Measurements from ENCODE around the gene EIF4E2. TPM values are rescaled to one million over a fixed set of nuclear protein-coding genes. Genes with fewer than 3 reads are reported as not detected.

The EIF4E2 gene
- total RNA-seq (96.5 and 96.9 TPM in 2 replicates), polyA plus RNA-seq (31.7 and 50.0 TPM in 2 replicates), polyA minus RNA-seq (38.2 and 44.9 TPM in 2 replicates), Bru-seq, nascent RNA (percentile 86 among the genes with signal in this experiment), BruChase-seq, experiment 1, labeled RNA remaining after a 6-hour chase (percentile 91 among the genes with signal in this experiment), BruChase-seq, experiment 2, labeled RNA remaining after a 2-hour chase (percentile 85 among the genes with signal in this experiment)
- 51.9 and 59.4 TPM in 2 replicates for polyA plus RNA-seq (2011; cell fraction: cytosol; rRNA removed)
- 73.0 and 98.1 TPM in 2 replicates for polyA plus RNA-seq (2011; cell fraction: nucleus; rRNA removed)
- polyA plus RNA-seq (2012), result 130 and 144 TPM in 2 replicates
- 17.1 TPM for polyA minus RNA-seq (2011; cell fraction: cytosol; rRNA and poly(A)+ RNA removed)
- 42.8 and 44.9 TPM in 2 replicates for polyA minus RNA-seq (2011; cell fraction: nucleus; rRNA and poly(A)+ RNA removed)
- long read RNA-seq, transcript EIF4E2-207 (8 exons, 3,525 nt), result minor isoform, 18 of 308 reads
- long read RNA-seq, transcript EIF4E2-206 (6 exons, 1,014 nt), result minor isoform, 11 of 308 reads
- long read RNA-seq, transcript EIF4E2-202 (7 exons, 3,448 nt), result minor isoform, 29 of 308 reads
- long read RNA-seq, transcript EIF4E2-201 (7 exons, 1,604 nt), result major isoform, 207 of 308 reads
- long read RNA-seq, partial matches to known transcripts, result 3 of 308 reads
- long read RNA-seq, other reads (novel, unspliced or antisense), result 28 of 308 reads

- CTCF ChIA-PET, result interaction anchor here (1.0 to 1.4 kb wide), 4 partner anchors 13 to 28 kb away, joined by 3 to 7 read pairs (median 6); no protein-coding TSS in a partner anchor
- FAIRE-seq, result peak; percentile 90
- no peak for TF ChIP-seq FOS (IDR thresholded peaks at IDR 0.05; ENCODE audit: borderline replicate concordance, insufficient read depth, low read length)
- no peak for TF ChIP-seq GATA2 (IDR thresholded peaks at IDR 0.05; ENCODE audit: insufficient read depth, insufficient read length, low read depth, low read length)
- TF ChIP-seq, protein P1, sequence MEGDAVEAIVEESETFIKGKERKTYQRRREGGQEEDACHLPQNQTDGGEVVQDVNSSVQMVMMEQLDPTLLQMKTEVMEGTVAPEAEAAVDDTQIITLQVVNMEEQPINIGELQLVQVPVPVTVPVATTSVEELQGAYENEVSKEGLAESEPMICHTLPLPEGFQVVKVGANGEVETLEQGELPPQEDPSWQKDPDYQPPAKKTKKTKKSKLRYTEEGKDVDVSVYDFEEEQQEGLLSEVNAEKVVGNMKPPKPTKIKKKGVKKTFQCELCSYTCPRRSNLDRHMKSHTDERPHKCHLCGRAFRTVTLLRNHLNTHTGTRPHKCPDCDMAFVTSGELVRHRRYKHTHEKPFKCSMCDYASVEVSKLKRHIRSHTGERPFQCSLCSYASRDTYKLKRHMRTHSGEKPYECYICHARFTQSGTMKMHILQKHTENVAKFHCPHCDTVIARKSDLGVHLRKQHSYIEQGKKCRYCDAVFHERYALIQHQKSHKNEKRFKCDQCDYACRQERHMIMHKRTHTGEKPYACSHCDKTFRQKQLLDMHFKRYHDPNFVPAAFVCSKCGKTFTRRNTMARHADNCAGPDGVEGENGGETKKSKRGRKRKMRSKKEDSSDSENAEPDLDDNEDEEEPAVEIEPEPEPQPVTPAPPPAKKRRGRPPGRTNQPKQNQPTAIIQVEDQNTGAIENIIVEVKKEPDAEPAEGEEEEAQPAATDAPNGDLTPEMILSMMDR (IDR thresholded peaks at IDR 0.05; ENCODE audit: extremely low read depth in 1 of 2, insufficient read depth in 1 of 2, low read depth in 1 of 2, low read length in 2 of 2), result peak in 1 of 2 donors; percentile 29
- peak; percentile 27 for TF ChIP-seq MYC (IDR thresholded peaks at IDR 0.05; ENCODE audit: low read depth, low read length)
- TF ChIP-seq POLR2AphosphoS5 (IDR thresholded peaks at IDR 0.05; ENCODE audit: insufficient read depth, low read depth, low read length), result peak; percentile 93
- TF ChIP-seq, protein P2, sequence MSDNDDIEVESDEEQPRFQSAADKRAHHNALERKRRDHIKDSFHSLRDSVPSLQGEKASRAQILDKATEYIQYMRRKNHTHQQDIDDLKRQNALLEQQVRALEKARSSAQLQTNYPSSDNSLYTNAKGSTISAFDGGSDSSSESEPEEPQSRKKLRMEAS (IDR thresholded peaks at IDR 0.05; ENCODE audit: insufficient read depth, insufficient read length), result peak; percentile 64
- peak; percentile 94 for TF ChIP-seq POLR2A (IDR thresholded peaks at IDR 0.05; ENCODE audit: low read depth, low read length)
- TF ChIP-seq JUN (IDR thresholded peaks at IDR 0.05; ENCODE audit: borderline replicate concordance, insufficient read depth, insufficient read length, low read depth), result no peak
- TF ChIP-seq EZH2 (IDR thresholded peaks at IDR 0.05; ENCODE audit: borderline replicate concordance, low read depth, low read length, severe bottlenecking), result no peak
- Histone ChIP-seq H3K27me3 (ENCODE audit: control insufficient read depth in 2 of 2, insufficient read depth in 2 of 2, low read length in 2 of 2) (no peaks in the 10 kb centered on the region), H3K9ac (replicated peaks; ENCODE audit: extremely low read depth, insufficient read depth, low read length) (peak within 1 kb of the TSS; percentile 91), H3K4me2 (ENCODE audit: insufficient read depth, low read length) (peak within 1 kb of the TSS; percentile 91), H3K79me2 (ENCODE audit: control insufficient read depth, insufficient read depth, low read length) (peaks cover 53% of the 10 kb centered on the region), H4K20me1 (replicated peaks; ENCODE audit: control insufficient read depth, extremely low read depth, insufficient read depth, low read length) (no peaks in the 10 kb centered on the region), H3K36me3 (ENCODE audit: control insufficient read depth in 2 of 2, extremely low read depth in 1 of 2, insufficient read depth in 2 of 2, low read length in 2 of 2) (peaks cover 0 to 3% of the 10 kb centered on the region in 2 experiments), H3K9me1 (replicated peaks; ENCODE audit: control insufficient read depth, extremely low read depth, insufficient read depth, low read length) (no peaks in the 10 kb centered on the region), H2AFZ (ENCODE audit: low read depth, low read length) (peak within 1 kb of the TSS; percentile 97), H3K4me3 (replicated peaks in 1 of 3; ENCODE audit: insufficient read depth in 1 of 3, low read depth in 1 of 3, low read length in 3 of 3) (peak within 1 kb of the TSS; percentile 71 to 94 (median 79)), H3K4me1 (ENCODE audit: control insufficient read depth, extremely low read depth, insufficient read depth, low read length) (peaks cover 6% of the 10 kb centered on the region), H3K9me3 (replicated peaks; ENCODE audit: control insufficient read depth, insufficient read depth, low read length) (no peaks in the 10 kb centered on the region), H3K27ac (ENCODE audit: insufficient read depth, low read depth, low read length) (peak within 1 kb of the TSS; percentile 87)
- DNase-seq (ENCODE audit: low read depth, low spot score), result peak; percentile 96
- BruUV-seq (replicated peaks), result no TSS peak
- POLR2A ChIA-PET, result interaction anchor here (1.1 kb wide), 1 partner anchor 19 kb away, joined by 3 read pairs; no protein-coding TSS in a partner anchor
- dilution Hi-C loops (cut with MboI; ENCODE audit: extremely low pct_ligation_motif_present, low sequenced_read_pairs) (no loop called here), intact Hi-C loops (cut with micrococcal nuclease) (loop anchor here (2.0 kb wide), 1 partner anchor 26 kb away; no protein-coding TSS in a partner anchor)
These were observed at the start of gene EIF4E2, which contains the start of gene TIGD1 for GRCh38 chr2:232550354-232551249. TSS of gene EIF4E2 (plus strand) at chr2:232550689. CDS start at chr2:232550725, 36 bp downstream. TSS of gene TIGD1 (minus strand) at chr2:232550557. CDS start at chr2:232549882, 675 bp downstream.

All from endothelial cell of umbilical vein (primary cell).